SIG-M5 treated with dmso at 0.1 percent for 504 hours (cell line): Measurements from ENCODE around the gene ZIC3.

Source experiments
- DNase-seq: peaks from one replicate; lab custom pipeline; 2025; ENCODE audit not compliant: unreplicated experiment; lab: John Stamatoyannopoulos, UW

Gene ZIC3

GRCh38 chrX:137573324-137574101 is 7.6 kb downstream of the ZIC3 start:
- DNase-seq, result no peak

DNA sequence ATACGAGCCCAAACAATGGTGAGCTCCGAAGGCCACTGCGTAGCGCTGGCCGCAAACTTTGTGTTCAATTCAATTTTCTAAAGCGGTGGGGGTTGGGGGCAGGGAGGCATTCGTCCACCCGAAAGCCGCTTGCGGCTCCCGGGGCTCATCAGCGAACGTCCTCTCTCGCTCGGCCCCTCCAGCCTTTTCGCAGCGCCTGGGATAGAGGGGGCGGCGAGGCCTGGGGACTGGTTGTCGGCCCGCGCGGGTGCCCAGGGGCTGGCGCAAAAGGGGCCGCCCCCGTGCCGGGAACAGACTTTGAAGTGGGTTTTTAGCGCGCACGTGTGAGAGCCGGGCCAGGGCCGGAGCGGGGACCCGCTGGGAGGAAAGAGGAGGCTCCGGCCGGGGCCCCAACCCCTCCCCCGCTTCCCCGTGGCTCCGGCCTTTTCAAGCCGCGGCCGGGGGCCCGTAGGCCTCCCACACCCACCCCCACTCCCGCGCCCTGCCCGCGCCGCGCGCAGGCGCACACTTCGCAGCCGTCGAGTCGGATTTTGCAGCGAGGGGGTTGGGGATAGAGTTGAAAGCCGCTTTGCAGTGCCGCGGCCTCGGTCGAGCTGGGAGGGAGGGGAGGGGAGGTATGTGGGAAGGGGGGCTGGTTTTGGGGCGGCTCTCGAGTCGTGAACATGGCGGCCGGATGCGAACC is 8.3 kb downstream of the ZIC3 start:
- no peak for DNase-seq

DNA sequence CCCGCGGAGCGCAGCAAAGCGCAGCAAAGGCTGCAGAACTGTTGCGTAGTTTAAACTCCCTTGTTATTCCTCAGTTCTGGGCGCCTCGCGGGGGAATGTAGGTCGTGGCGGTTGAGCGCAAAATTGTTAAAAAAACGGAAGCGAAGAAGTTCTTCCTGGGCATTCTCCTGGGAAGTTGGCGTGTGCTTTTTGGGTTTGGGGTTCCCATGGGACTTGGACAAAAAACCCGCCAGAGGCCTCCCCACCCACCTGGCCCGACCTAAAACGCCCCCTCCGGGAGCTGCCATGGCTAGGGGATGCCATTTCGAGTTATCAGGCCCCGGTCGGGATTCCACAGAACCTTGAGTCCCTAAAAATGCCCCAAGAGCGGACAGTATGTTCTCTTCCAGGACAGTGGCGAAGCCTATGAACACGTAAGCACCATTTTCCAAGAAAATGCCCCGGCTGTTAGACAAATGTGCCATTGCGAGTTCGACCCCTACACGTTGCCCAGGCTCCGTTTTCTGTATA is 8.9 kb downstream of the ZIC3 start:
- DNase-seq, result no peak

DNA sequence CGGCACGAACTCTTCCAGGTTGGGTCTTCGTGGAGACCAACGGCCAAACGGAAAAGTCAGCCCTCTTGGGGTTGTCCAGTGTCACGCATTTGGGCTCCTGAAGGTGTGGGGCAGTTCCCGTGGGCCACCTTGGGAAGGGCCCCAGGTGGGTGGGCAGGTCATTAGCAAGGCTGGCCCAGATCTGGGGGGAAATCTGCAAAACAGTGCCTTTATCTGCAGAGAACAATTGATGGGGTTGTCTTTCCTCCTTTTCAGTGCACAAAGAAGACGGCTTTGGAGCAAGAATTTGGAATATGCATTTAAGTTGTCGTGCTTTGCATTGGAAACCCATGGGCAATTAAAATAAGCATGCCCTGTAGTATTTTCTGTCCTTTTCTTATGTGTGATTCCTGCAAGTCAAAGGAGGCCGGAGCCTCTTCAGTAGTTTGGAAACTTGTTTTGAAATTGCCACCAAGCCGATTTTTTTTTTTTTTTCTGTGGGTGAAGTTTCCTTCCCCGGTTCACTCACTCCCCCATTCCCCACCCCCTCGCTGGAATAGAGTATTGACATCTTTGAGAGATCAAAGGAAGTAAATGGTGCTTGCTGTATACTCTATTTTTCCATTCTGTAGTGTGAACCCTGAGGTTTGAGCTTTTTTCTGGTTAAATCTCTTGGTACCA is 9.8 kb downstream of the ZIC3 start:
- no peak for DNase-seq

- no peak for DNase-seq
These were observed 21.2 kb downstream of the ZIC3 start for GRCh38 chrX:137587151-137587550.

DNA sequence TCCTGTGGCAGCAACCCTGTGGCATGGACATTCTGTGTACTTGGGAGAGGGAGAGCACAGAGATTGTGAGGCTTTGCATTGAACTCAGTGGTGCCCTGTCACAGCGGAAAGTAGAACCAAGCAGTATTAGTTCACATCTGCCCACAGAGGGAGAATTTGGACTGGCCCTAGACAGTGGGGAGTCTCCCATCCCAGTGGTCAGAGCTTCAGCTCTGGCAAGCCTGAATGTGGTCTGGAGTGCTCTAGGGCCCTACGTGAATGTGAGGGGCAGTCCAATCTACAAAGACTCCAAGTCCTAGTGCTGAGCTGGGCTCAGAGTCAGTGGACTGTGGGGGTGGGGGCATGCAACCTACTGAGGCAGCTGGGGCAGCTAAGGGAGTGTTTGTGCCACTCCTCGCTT is 34.8 kb downstream of the ZIC3 start:
- DNase-seq, result no peak
